ENCODE measurements around the gene TICAM2. TPM values are rescaled to one million over a fixed set of nuclear protein-coding genes. Genes with fewer than 3 reads are reported as not detected.
"Not testable (repeated sequence)": the region's sequence is repeated elsewhere in the genome, so short reads cannot be mapped to it uniquely, and the experiment has no call there.

TICAM2 gene
- polyA plus RNA-seq, 2 of the 4 experiments (the other 2 are of a cell fraction): 0.34 to 0.77 TPM

- TF ChIP-seq HDAC2 (IDR thresholded peaks at IDR 0.05) (no peak), RNF2 (IDR thresholded peaks at IDR 0.05; ENCODE audit: borderline replicate concordance, low read depth) (no peak), TFCP2L1 (CRISPR knock-in tag; IDR thresholded peaks at IDR 0.05) (no peak), CTCF (IDR thresholded peaks at IDR 0.05) (no peak), JUNB (IDR thresholded peaks at IDR 0.05) (no peak), FOSL2 (IDR thresholded peaks at IDR 0.05) (no peak), FOSL2 (CRISPR knock-in tag; IDR thresholded peaks at IDR 0.05) (no peak), PBX3 (IDR thresholded peaks at IDR 0.05) (no peak), MYC (IDR thresholded peaks at IDR 0.05; ENCODE audit: borderline replicate concordance, low read length) (no peak), GATA3 (IDR thresholded peaks at IDR 0.05; ENCODE audit: borderline replicate concordance) (no peak), FOXS1 (CRISPR knock-in tag; IDR thresholded peaks at IDR 0.05) (no peak), ZC3H11A (IDR thresholded peaks at IDR 0.05) (no peak), HOXA7 (CRISPR knock-in tag; IDR thresholded peaks at IDR 0.05) (no peak), HMGXB4 (CRISPR knock-in tag; IDR thresholded peaks at IDR 0.05; ENCODE audit: borderline replicate concordance) (no peak), ELK1 (IDR thresholded peaks at IDR 0.05; ENCODE audit: low read depth, low read length) (no peak), CBX2 (IDR thresholded peaks at IDR 0.05; ENCODE audit: borderline replicate concordance, low read depth) (no peak), E2F6 (IDR thresholded peaks at IDR 0.05; ENCODE audit: borderline replicate concordance, low read depth) (no peak), FOSB (CRISPR knock-in tag; IDR thresholded peaks at IDR 0.05) (no peak), NFE2L2 (conservative IDR thresholded peaks at IDR 0.05; ENCODE audit: low read length) (no peak), CEBPB (IDR thresholded peaks at IDR 0.05) (no peak)
- DNase-seq (ENCODE audit: low read depth in 1 of 2, low spot score in 1 of 2) (no peak), ATAC-seq (no peak), FAIRE-seq (no peak)
- CTCF ChIA-PET: interaction anchor here (2.3 kb wide), 1 partner anchor 14 kb away, joined by 9 read pairs; no protein-coding TSS in a partner anchor
- no peaks in the 10 kb centered on the region for H3K9me3 ChIP-seq
- no peak overlapping the region for H3K4me3 ChIP-seq
- WGBS (ENCODE audit: missing lambda C conversion rate): 79% methylated on average over 1 of the region's 1 CpG
- H3K4me2 ChIP-seq: no peak overlapping the region
- POLR2A ChIA-PET: no interaction called here
- no peak overlapping the region for H3K27ac ChIP-seq
- H3K4me1 ChIP-seq: no peaks in the 10 kb centered on the region
Observed at GRCh38 chr5:115649541-115649940, 47.3 kb upstream of the TICAM2 start.

- H3K4me3 ChIP-seq: no peak overlapping the region
- ChIA-PET CTCF (interaction anchor here (2.3 kb wide), 1 partner anchor 13 kb away, joined by 9 read pairs; no protein-coding TSS in a partner anchor), POLR2A (no interaction called here)
- FAIRE-seq (no peak), DNase-seq (ENCODE audit: low read depth in 1 of 2, low spot score in 1 of 2) (no peak), ATAC-seq (no peak)
- no peaks in the 10 kb centered on the region for H3K9me3 ChIP-seq
- TF ChIP-seq E2F6 (IDR thresholded peaks at IDR 0.05; ENCODE audit: borderline replicate concordance, low read depth) (no peak), JUN (IDR thresholded peaks at IDR 0.05) (no peak), RNF2 (IDR thresholded peaks at IDR 0.05; ENCODE audit: borderline replicate concordance, low read depth) (no peak)
- H3K4me1 ChIP-seq: no peaks in the 10 kb centered on the region
- H3K27ac ChIP-seq: no peak overlapping the region
- no peak overlapping the region for H3K4me2 ChIP-seq
- WGBS (ENCODE audit: missing lambda C conversion rate): 14% methylated on average over 3 of the region's 3 CpGs
Observed at GRCh38 chr5:115648056-115648455, 45.8 kb upstream of the TICAM2 start.

GRCh38 chr5:115645386-115645785, 43.1 kb upstream of the TICAM2 start:
- DNase-seq (ENCODE audit: low read depth in 1 of 2, low spot score in 1 of 2); H3K27ac ChIP-seq; H3K9me3 ChIP-seq; H3K4me1 ChIP-seq; H3K4me2 ChIP-seq; POLR2A ChIA-PET; H3K4me3 ChIP-seq; ATAC-seq; FAIRE-seq: not testable (repeated sequence)
- CTCF ChIA-PET: interaction anchor here (2.5 kb wide), 1 partner anchor 10 kb away, joined by 10 read pairs; no protein-coding TSS in a partner anchor
- 41% methylated on average over 5 of the region's 5 CpGs for WGBS (ENCODE audit: missing lambda C conversion rate)

Measured in A549 (cell line).